Ishikawa (cell line): ENCODE results near the gene SMAD2.

Experiments used
- CEBPB ChIP-seq: IDR thresholded peaks from 2 replicates; pipeline ENCODE4 v1.6.1; 2012
- CREB1 ChIP-seq: IDR thresholded peaks from 2 replicates; pipeline ENCODE4 v1.6.1; 2012; ENCODE audit warnings: low read depth
- EGR1 ChIP-seq: IDR thresholded peaks from 2 replicates; pipeline ENCODE4 v1.6.1; 2012
- EP300 ChIP-seq: IDR thresholded peaks from 2 replicates; pipeline ENCODE4 v1.6.1; 2012; ENCODE audit warnings: borderline replicate concordance
- FOXM1 ChIP-seq: IDR thresholded peaks from 2 replicates; pipeline ENCODE4 v1.6.1; 2012; ENCODE audit warnings: low read depth, borderline replicate concordance
- MAX ChIP-seq: IDR thresholded peaks from 2 replicates; pipeline ENCODE4 v1.6.1; 2012
- NFIC ChIP-seq: IDR thresholded peaks from 2 replicates; pipeline ENCODE4 v1.6.1; 2012
- RAD21 ChIP-seq: IDR thresholded peaks from 2 replicates; pipeline ENCODE4 v1.6.1; 2012; ENCODE audit warnings: low read depth
- REST ChIP-seq: IDR thresholded peaks from 2 replicates; pipeline ENCODE4 v1.6.1; 2012; ENCODE audit warnings: low read depth, mild to moderate bottlenecking
- TAF1 ChIP-seq: IDR thresholded peaks from 2 replicates; pipeline ENCODE4 v1.6.1; 2012; ENCODE audit warnings: low read depth, mild to moderate bottlenecking
- TCF12 ChIP-seq: IDR thresholded peaks from 2 replicates; pipeline ENCODE4 v1.6.1; 2012; ENCODE audit warnings: low read depth
- TEAD4 ChIP-seq: IDR thresholded peaks from 2 replicates; pipeline ENCODE4 v1.6.1; 2012
- USF1 ChIP-seq: IDR thresholded peaks from 2 replicates; pipeline ENCODE4 v1.6.1; 2012
- YY1 ChIP-seq: IDR thresholded peaks from 2 replicates; pipeline ENCODE4 v1.6.1; 2012; ENCODE audit warnings: low read depth
- ZBTB7A ChIP-seq: IDR thresholded peaks from 2 replicates; pipeline ENCODE4 v1.6.1; 2012; ENCODE audit warnings: low read depth

SMAD2 gene

GRCh38 chr18:47794725-47795433 is 135.6 kb downstream of the SMAD2 start:
- no peak for TF ChIP-seq USF1
- TF ChIP-seq YY1, result no peak
- no peak for TF ChIP-seq TEAD4
- no peak for TF ChIP-seq FOXM1
- no peak for TF ChIP-seq CREB1
- TF ChIP-seq REST, result no peak
- no peak for TF ChIP-seq MAX
- TF ChIP-seq CEBPB, result no peak
- TF ChIP-seq TAF1, result no peak
- TF ChIP-seq RAD21, result no peak
- TF ChIP-seq ZBTB7A, result no peak
- TF ChIP-seq EGR1, result no peak
- no peak for TF ChIP-seq EP300
- TF ChIP-seq TCF12, result no peak
- no peak for TF ChIP-seq NFIC

GRCh38 chr18:47793609-47794008 is 136.8 kb downstream of the SMAD2 start:
- no peak for TF ChIP-seq MAX

GRCh38 chr18:47791461-47791985 is 138.9 kb downstream of the SMAD2 start:
- TF ChIP-seq FOXM1, result no peak
- no peak for TF ChIP-seq TAF1
- no peak for TF ChIP-seq ZBTB7A
- no peak for TF ChIP-seq MAX
- TF ChIP-seq REST, result no peak
- no peak for TF ChIP-seq USF1
- TF ChIP-seq RAD21, result no peak
- no peak for TF ChIP-seq NFIC
- TF ChIP-seq TEAD4, result no peak
- TF ChIP-seq CREB1, result no peak
- no peak for TF ChIP-seq TCF12
- TF ChIP-seq YY1, result no peak
- TF ChIP-seq EP300, result no peak

GRCh38 chr18:47790036-47790435 is 140.4 kb downstream of the SMAD2 start:
- TF ChIP-seq FOXM1, result no peak

GRCh38 chr18:47788621-47789020 is 141.8 kb downstream of the SMAD2 start:
- TF ChIP-seq ZBTB7A, result no peak
- no peak for TF ChIP-seq TCF12

GRCh38 chr18:47781561-47781960 is 148.9 kb downstream of the SMAD2 start:
- TF ChIP-seq CREB1 (no peak), NFIC (no peak), RAD21 (no peak), CEBPB (no peak), TAF1 (no peak), YY1 (no peak), FOXM1 (no peak), USF1 (no peak), TEAD4 (no peak), EP300 (no peak), ZBTB7A (no peak)
